A549 (cell line): Measurements from ENCODE around the gene LYPD3. TPM values are rescaled to one million over a fixed set of nuclear protein-coding genes. Genes with fewer than 3 reads are reported as not detected.

ENCODE experiments used
- ATAC-seq, 2 experiments: fragments of 200-7000 bp in 1 of 2; fragments of >200 bp in 1 of 2; cut with Nextera tagmentation in 1 of 2; cut with Tn5 transposase in 1 of 2; 3 replicates each; pipeline versions ENCODE4 v1.8.0 to v1.9.1; 2018 to 2020; ENCODE audit warnings: mild to moderate bottlenecking in 1 of 2, moderate library complexity in 1 of 2
- CTCF ChIA-PET: fragments of 300-600 bp; sonication (Branson Sonifier 250); formaldehyde crosslinking; extraction: SDS; loops from one replicate; lab custom pipeline; 2021; ENCODE audit warnings: antibody characterized with exemption, inconsistent platforms; lab: Yijun Ruan, JAX
- POLR2A ChIA-PET: fragments of 350-600 bp; formaldehyde crosslinking; extraction: SDS; loops from one replicate; lab custom pipeline; 2021; ENCODE audit warnings: antibody characterized with exemption, inconsistent platforms; lab: Yijun Ruan, JAX
- DNase-seq, 2 experiments: peaks; one replicate each; pipeline versions ENCODE4 v3.0.0 to v3.0.0-alpha.2; 2011 to 2016; ENCODE audit warnings: low read depth in 1 of 2, low spot score in 1 of 2
- FAIRE-seq: peaks from 2 replicates; lab custom pipeline; 2011; peaks lifted over from hg19 to GRCh38; lab: Jason Lieb, UNC
- H3K27ac ChIP-seq, 2 experiments: fragments of >200 bp; sonication (Bioruptor Twin); formaldehyde crosslinking; 3 replicates each; pipeline ENCODE4 v1.5.1; 2016 to 2017
- H3K4me1 ChIP-seq: fragments of >200 bp; sonication (Bioruptor Twin); formaldehyde crosslinking; 3 replicates; pipeline ENCODE4 v1.6.1; 2016
- H3K4me2 ChIP-seq: fragments of >200 bp; sonication (Bioruptor Twin); formaldehyde crosslinking; 3 replicates; pipeline ENCODE4 v1.6.1; 2016
- H3K4me3 ChIP-seq: fragments of >200 bp; sonication (Bioruptor Twin); formaldehyde crosslinking; 3 replicates; pipeline ENCODE4 v1.5.1; 2016
- H3K9me3 ChIP-seq: fragments of >200 bp; sonication (Bioruptor Twin); formaldehyde crosslinking; 3 replicates; pipeline ENCODE4 v1.6.1; 2016
- EP300 ChIP-seq, 2 experiments: fragments of >200 bp; sonication (Bioruptor Twin); formaldehyde crosslinking; IDR thresholded peaks; 2 replicates in 1 of 2; 3 replicates in 1 of 2; pipeline ENCODE4 v1.6.1; 2016 to 2017
- HOXB13 ChIP-seq: fragments of 250-450 bp; sonication (Bioruptor Pico); IDR thresholded peaks from 2 replicates; pipeline ENCODE4 v1.5.0; 2020; ENCODE audit warnings: low read depth, mild to moderate bottlenecking, moderate library complexity
- JUNB ChIP-seq: fragments of >200 bp; sonication (Bioruptor Twin); formaldehyde crosslinking; IDR thresholded peaks from 2 replicates; pipeline ENCODE4 v1.6.1; 2016
- KDM1A ChIP-seq: fragments of 200-600 bp; sonication (generic); IDR thresholded peaks from 2 replicates; pipeline ENCODE4 v1.6.1; 2016; ENCODE audit warnings: low read depth, mild to moderate bottlenecking
- RAD21 ChIP-seq, 2 experiments: fragments of >200 bp in 1 of 2; sonication (Bioruptor Twin) in 1 of 2; formaldehyde crosslinking in 1 of 2; IDR thresholded peaks in 1 of 2; conservative IDR thresholded peaks in 1 of 2; 2 replicates in 1 of 2; 3 replicates in 1 of 2; pipeline ENCODE4 v1.6.1; 2012 to 2018; ENCODE audit warnings: inconsistent platforms in 1 of 2
- RFX5 ChIP-seq: fragments of 450-650 bp; IDR thresholded peaks from 2 replicates; pipeline ENCODE4 v1.7.1; 2014; ENCODE audit warnings: antibody characterized with exemption, mild to moderate bottlenecking, moderate library complexity
- RNF2 ChIP-seq: fragments of 200-600 bp; sonication (generic); IDR thresholded peaks from 2 replicates; pipeline ENCODE4 v1.6.1; 2016; ENCODE audit warnings: low read depth, mild to moderate bottlenecking, antibody characterized with exemption, moderate library complexity, borderline replicate concordance
- WGBS: methylation state at CpG from one replicate; pipeline ENCODE4 v1.1.6; 2017; ENCODE audit errors: missing lambda C conversion rate; 5-methylcytosine and 5-hydroxymethylcytosine counted together
- polyA plus RNA-seq, 4 experiments: library from polyadenylated mRNA; depleted of rRNA in 3 of 4; stranded (reverse); fragments of >200 nt; fragmentation: RNase III in 1 of 4; extraction: RNeasy Plus Mini Kit Qiagen cat#74134 plus additional on column Dnase treatment in 1 of 4; gene quantifications; 2 replicates in 3 of 4; 3 replicates in 1 of 4; pipeline ENCODE4 v1.2.3, GENCODE V29; 2011 to 2017
- TF ChIP-seq, protein P1 (sequence below): fragments of 150-350 bp; IDR thresholded peaks from 2 replicates; pipeline ENCODE4 v1.6.1; 2014; ENCODE audit warnings: low read depth, mild to moderate bottlenecking, low read length
- TF ChIP-seq, protein P2 (sequence below): fragments of >200 bp; sonication (Bioruptor Twin); formaldehyde crosslinking; IDR thresholded peaks from 2 replicates; pipeline ENCODE4 v1.6.1; 2016
- TF ChIP-seq, protein P3 (sequence below): fragments of >200 bp; sonication (Bioruptor Twin); formaldehyde crosslinking; IDR thresholded peaks from 3 replicates; pipeline ENCODE4 v1.6.1; 2016

LYPD3 gene
- polyA plus RNA-seq, 2 of the 4 experiments (the other 2 are of a cell fraction): 0.27 to 0.43 TPM

DNA sequence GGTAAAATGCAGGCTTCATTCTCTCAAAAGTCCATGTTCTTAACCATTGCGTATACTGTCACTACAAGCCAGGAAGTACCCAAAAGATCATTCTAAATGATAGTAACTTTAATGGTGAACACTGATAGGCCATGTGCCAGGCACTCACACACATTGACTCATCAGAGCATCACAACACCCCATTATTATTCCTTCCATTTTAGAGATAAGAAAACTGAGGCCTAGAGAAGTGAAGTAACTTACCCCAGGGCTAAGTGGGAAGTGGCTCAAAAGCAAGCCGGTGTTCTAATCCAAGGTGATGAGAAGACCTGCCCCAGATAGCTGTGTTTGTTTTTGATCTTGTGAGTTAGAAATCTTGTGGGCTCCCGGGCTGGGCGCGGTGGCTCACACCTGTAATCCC, 40.5 kb upstream of the LYPD3 start:
- CTCF ChIA-PET: interaction anchor here (1.3 to 8.9 kb wide), 6 partner anchors 14 to 59 kb away, joined by 3 to 85 read pairs (median 6); partner anchors contain the start of gene ZNF575

DNA sequence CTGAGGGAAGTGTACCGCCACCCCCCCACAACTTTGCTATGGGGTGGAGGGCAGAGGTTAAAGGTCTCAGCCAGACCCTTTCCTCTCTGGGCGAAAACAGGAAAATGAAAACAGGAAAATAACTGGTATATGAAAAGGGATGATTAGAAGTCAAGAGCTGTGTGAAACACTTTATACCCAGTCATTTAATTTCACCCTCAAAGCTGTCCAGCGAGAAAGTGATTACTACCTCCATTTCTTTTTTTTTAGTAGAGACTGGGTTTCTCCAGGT, 39.7 kb upstream of the LYPD3 start:
- ChIA-PET CTCF (interaction anchor here (0.6 to 8.9 kb wide), 11 partner anchors 9 to 261 kb away, joined by 3 to 85 read pairs (median 5); partner anchors contain the start of gene ZNF575), POLR2A (interaction anchor here (1.1 to 1.9 kb wide), 3 partner anchors 14 to 66 kb away, joined by 3 to 11 read pairs (median 8); no protein-coding TSS in a partner anchor)
- peak overlapping the region; percentile 68; the same call in 2 of the 3 replicates for H3K4me3 ChIP-seq
- no peak for FAIRE-seq
- peaks cover 5% of the 10 kb centered on the region; the same call in 2 of the 3 replicates for H3K4me1 ChIP-seq
- H3K4me2 ChIP-seq: peak overlapping the region; percentile 84
- WGBS: 94% methylated on average over 3 of the region's 3 CpGs
- no peaks in the 10 kb centered on the region for H3K9me3 ChIP-seq
- TF ChIP-seq EP300 (IDR thresholded peaks at IDR 0.05) (no peak), JUNB (no peak)
- no peak for ATAC-seq
- peak overlapping the region; percentile 67 to 93; a peak in 4 of 6 replicates for H3K27ac ChIP-seq
- no peak for DNase-seq

More for the DNA sequence above, 40.5 kb upstream of the LYPD3 start:
- H3K4me1 ChIP-seq: peaks cover 5% of the 10 kb centered on the region; the same call in 2 of the 3 replicates
- FAIRE-seq (no peak), ATAC-seq (no peak), DNase-seq (no peak)
- WGBS: 95% methylated on average over 5 of the region's 5 CpGs
- POLR2A ChIA-PET: no interaction called here
- no peak overlapping the region for H3K4me2 ChIP-seq
- H3K9me3 ChIP-seq: no peaks in the 10 kb centered on the region
- H3K27ac ChIP-seq: no peak overlapping the region
- no peak for TF ChIP-seq RFX5
- 0 out of 2 replicates have a peak, but pooled peaks have one; percentile 21 for TF ChIP-seq KDM1A
- TF ChIP-seq HOXB13 (CRISPR knock-in tag): no peak
- H3K4me3 ChIP-seq: no peak overlapping the region

DNA sequence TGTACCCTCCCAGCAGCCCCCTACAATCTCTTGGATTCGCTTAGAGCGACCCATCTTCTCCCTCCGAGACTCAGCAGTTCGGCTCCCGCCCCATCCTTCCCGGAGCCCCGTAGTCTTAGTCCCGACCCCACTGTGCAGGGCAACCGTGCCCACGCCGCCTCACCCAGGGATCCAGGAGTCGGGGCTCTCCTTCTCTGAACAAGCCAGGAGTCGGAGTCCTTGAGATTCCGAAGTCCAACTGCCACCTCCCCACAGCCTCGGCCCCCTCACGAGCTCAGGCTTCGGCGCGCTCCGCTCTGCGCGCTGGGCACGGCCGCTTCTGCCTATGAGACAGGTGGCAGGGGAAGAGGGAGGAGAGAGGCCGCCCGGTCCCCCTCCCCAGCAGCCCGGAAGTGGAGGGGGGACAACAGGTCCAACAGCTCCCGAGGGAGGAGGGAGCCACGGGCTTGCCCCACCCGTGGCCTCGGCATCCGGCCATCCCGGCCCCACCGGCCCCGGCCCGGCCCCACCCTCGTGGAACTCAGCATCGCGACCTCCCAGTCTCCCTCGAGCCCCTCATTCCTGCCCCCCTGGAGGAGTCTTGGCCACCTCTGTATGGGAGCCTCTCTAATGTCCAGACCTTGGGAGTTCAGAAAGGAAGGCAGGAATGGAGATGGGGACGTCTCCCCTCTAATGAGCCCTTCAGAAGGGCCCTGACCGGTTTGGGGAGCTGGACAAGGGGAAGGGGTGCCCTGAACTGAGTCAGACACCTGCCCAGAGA, 39.2 kb upstream of the LYPD3 start, which contains the start of gene PHLDB3:
TSS of gene PHLDB3 (minus strand) at position 321 of the 760 bp plus-strand sequence. CDS start 628 bp downstream, outside the sequence.
- peak within 1 kb of the TSS; percentile 76 to 93 for H3K27ac ChIP-seq
- WGBS: 15% methylated on average over 18 of the region's 42 CpGs
- TF ChIP-seq RAD21 (conservative IDR thresholded peaks at IDR 0.05 in 1 of 2, IDR thresholded peaks at IDR 0.05 in 1 of 2): 0 out of 5 replicates have a peak, but pooled peaks of 1 of the 2 experiments have one; percentile 2
- TF ChIP-seq, protein P1, sequence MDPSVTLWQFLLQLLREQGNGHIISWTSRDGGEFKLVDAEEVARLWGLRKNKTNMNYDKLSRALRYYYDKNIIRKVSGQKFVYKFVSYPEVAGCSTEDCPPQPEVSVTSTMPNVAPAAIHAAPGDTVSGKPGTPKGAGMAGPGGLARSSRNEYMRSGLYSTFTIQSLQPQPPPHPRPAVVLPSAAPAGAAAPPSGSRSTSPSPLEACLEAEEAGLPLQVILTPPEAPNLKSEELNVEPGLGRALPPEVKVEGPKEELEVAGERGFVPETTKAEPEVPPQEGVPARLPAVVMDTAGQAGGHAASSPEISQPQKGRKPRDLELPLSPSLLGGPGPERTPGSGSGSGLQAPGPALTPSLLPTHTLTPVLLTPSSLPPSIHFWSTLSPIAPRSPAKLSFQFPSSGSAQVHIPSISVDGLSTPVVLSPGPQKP: no peak
- TF ChIP-seq RNF2: 0 out of 2 replicates have a peak, but pooled peaks have one; percentile 41
- TF ChIP-seq, protein P2, sequence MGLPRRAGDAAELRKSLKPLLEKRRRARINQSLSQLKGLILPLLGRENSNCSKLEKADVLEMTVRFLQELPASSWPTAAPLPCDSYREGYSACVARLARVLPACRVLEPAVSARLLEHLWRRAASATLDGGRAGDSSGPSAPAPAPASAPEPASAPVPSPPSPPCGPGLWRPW: no peak
- no peak for TF ChIP-seq KDM1A
- TF ChIP-seq, protein P3, sequence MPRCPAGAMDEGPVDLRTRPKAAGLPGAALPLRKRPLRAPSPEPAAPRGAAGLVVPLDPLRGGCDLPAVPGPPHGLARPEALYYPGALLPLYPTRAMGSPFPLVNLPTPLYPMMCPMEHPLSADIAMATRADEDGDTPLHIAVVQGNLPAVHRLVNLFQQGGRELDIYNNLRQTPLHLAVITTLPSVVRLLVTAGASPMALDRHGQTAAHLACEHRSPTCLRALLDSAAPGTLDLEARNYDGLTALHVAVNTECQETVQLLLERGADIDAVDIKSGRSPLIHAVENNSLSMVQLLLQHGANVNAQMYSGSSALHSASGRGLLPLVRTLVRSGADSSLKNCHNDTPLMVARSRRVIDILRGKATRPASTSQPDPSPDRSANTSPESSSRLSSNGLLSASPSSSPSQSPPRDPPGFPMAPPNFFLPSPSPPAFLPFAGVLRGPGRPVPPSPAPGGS: no peak
- FAIRE-seq: no peak
- H3K4me1 ChIP-seq: peaks cover 5% of the 10 kb centered on the region; the same call in 2 of the 3 replicates
- peak within 1 kb of the TSS; percentile 68 for H3K4me3 ChIP-seq
- ChIA-PET POLR2A (interaction anchor here (1.0 to 1.9 kb wide), 8 partner anchors 13 to 91 kb away, joined by 3 to 11 read pairs (median 4); partner anchors contain the start of genes IRGQ and ZNF575), CTCF (interaction anchor here (0.8 to 8.9 kb wide), 17 partner anchors 9 to 72 kb away, joined by 3 to 85 read pairs (median 5); partner anchors contain the start of gene ZNF575)
- no peaks in the 10 kb centered on the region for H3K9me3 ChIP-seq
- peak; percentile 68 to 78 for ATAC-seq
- no peak for DNase-seq
- peak within 1 kb of the TSS; percentile 84 for H3K4me2 ChIP-seq
